ENCODE data around the gene PRR15. TPM values are rescaled to one million over a fixed set of nuclear protein-coding genes. Genes with fewer than 3 reads are reported as not detected.

PRR15 gene
- total and polyA plus RNA-seq, 2 of the 8 experiments (the other 6 are each of a cell fraction or from before 2014, with no cell fraction given), result 4.9 to 7.9 TPM

DNA sequence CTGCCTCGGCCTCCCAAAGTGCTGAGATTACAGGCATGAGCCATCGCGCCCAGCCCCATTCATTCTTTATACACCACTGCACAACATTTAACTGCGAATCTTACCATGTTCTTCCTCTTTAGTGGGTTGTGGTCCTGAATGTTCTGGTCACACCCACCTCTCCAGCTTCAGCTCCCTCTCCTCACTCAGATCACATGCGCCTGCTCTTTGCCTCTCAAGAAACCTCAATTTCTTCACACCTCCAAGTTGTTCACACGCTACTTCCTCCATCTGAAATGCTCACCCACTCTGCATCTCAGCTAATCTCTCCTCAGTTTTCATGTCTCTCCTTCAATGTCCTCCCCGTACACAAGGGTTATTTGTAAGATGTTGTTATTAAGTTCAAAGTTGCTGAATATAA is 2.4 kb upstream of the PRR15 start:
- H2BK15ac ChIP-seq (ENCODE audit: low read length), result no peak overlapping the region
- H3K27me3 ChIP-seq (replicated peaks in 1 of 4; ENCODE audit: control insufficient read depth in 3 of 4, extremely low read depth in 1 of 4, insufficient read depth in 3 of 4, low read length in 3 of 4), result peaks cover 0 to 23% (median 23%) of the 10 kb centered on the region in 4 experiments; a peak in 6 of 7 replicates
- no peaks in the 10 kb centered on the region for H3K9me3 ChIP-seq (ENCODE audit: insufficient read depth in 2 of 2, low read depth in 1 of 2, low read length in 1 of 2)
- FAIRE-seq (no peak), DNase-seq (ENCODE audit: low read depth in 1 of 2, low spot score in 2 of 2) (no peak)
- H2BK5ac ChIP-seq (ENCODE audit: low read depth, low read length), result no peak overlapping the region
- H3K23ac ChIP-seq (ENCODE audit: insufficient read length), result no peak overlapping the region
- ChIA-PET CTCF (ENCODE audit: partially characterized antibody) (no interaction called here), POLR2A (ENCODE audit: partially characterized antibody) (interaction anchor here (1.2 kb wide), 1 partner anchor 9 kb away, joined by 4 read pairs; no protein-coding TSS in a partner anchor)
- H3K36me3 ChIP-seq (ENCODE audit: control insufficient read depth in 2 of 4, insufficient read depth in 4 of 4, low read length in 3 of 4), result no peaks in the 10 kb centered on the region
- H3K9ac ChIP-seq (replicated peaks in 1 of 4; ENCODE audit: extremely low read depth in 1 of 4, low read depth in 3 of 4, low read length in 3 of 4), result no peak overlapping the region
- H3K56ac ChIP-seq (replicated peaks; ENCODE audit: insufficient read length, low read depth, low read length), result no peak overlapping the region
- no peak overlapping the region for H2BK20ac ChIP-seq (ENCODE audit: low read length)
- H3K18ac ChIP-seq (ENCODE audit: extremely low read depth, low read length), result no peak overlapping the region
- H2AFZ ChIP-seq (ENCODE audit: low read length), result no peak overlapping the region
- H4K5ac ChIP-seq (ENCODE audit: insufficient read length, low read depth, low read length), result no peak overlapping the region
- no peaks in the 10 kb centered on the region for H3K79me2 ChIP-seq (ENCODE audit: control insufficient read depth in 1 of 2, insufficient read depth in 2 of 2, low read length in 2 of 2)
- no peak overlapping the region for H2AK5ac ChIP-seq (ENCODE audit: low read depth, low read length)
- no peaks in the 10 kb centered on the region for H3K79me1 ChIP-seq (ENCODE audit: low read depth, low read length)
- no peak overlapping the region; the same call in 1 of the 2 replicates for H2BK12ac ChIP-seq (ENCODE audit: low read depth, low read length)
- H2BK120ac ChIP-seq (replicated peaks; ENCODE audit: low read depth, low read length), result no peak overlapping the region
- H3K23me2 ChIP-seq (ENCODE audit: low read depth, low read length), result peaks cover 22% of the 10 kb centered on the region
- no peak overlapping the region for H4K91ac ChIP-seq (replicated peaks; ENCODE audit: insufficient read length, low read length)
- no peak overlapping the region for H3K4me2 ChIP-seq (ENCODE audit: insufficient read depth in 1 of 2, low read depth in 2 of 2, low read length in 2 of 2)
- WGBS, 2 experiments (ENCODE audit: extremely low coverage in 1 of 2, insufficient coverage in 1 of 2, insufficient read length in 1 of 2, insufficient replicate concordance in 2 of 2, low coverage in 1 of 2, low lambda C conversion rate in 2 of 2, missing lambda C conversion rate in 1 of 2), result 83% methylated on average over 7 of the region's 7 CpGs; no CpG with 5 or more reads in 1 of the 2 experiments
- H3K27ac ChIP-seq (ENCODE audit: low read depth, low read length), result no peak overlapping the region
- no peak overlapping the region for H4K8ac ChIP-seq (ENCODE audit: extremely low read depth, insufficient read depth, low read length)
- no peaks in the 10 kb centered on the region for H4K20me1 ChIP-seq (replicated peaks in 1 of 2; ENCODE audit: control insufficient read depth in 1 of 2, insufficient read depth in 2 of 2, low read length in 2 of 2)
- no peak overlapping the region for H3K4ac ChIP-seq (replicated peaks; ENCODE audit: insufficient read length, low read depth, low read length)
- H3K14ac ChIP-seq (ENCODE audit: insufficient read length), result no peak overlapping the region
- peaks cover 6 to 27% (median 17%) of the 10 kb centered on the region in 4 experiments for H3K4me1 ChIP-seq (replicated peaks in 1 of 4; ENCODE audit: control insufficient read depth in 3 of 4, insufficient read depth in 4 of 4, low read length in 3 of 4)
- H3K4me3 ChIP-seq (ENCODE audit: extremely low read depth in 1 of 4, insufficient read depth in 2 of 4, low read depth in 3 of 4, low read length in 4 of 4), result no peak overlapping the region
- no peak for TF ChIP-seq NRF1 (IDR thresholded peaks at IDR 0.05; ENCODE audit: low read depth, low read length)
- no peak for TF ChIP-seq POLR2AphosphoS5 (IDR thresholded peaks at IDR 0.05; ENCODE audit: low read depth, low read length)
- TF ChIP-seq TEAD4 (IDR thresholded peaks at IDR 0.05; ENCODE audit: low read depth, low read length), result no peak
- no peak for TF ChIP-seq PHF8 (conservative IDR thresholded peaks at IDR 0.05; ENCODE audit: low read depth, low read length)
- no peak for TF ChIP-seq CTBP2 (IDR thresholded peaks at IDR 0.05; ENCODE audit: borderline replicate concordance, insufficient read depth, insufficient read length, low read length)
- no peak for TF ChIP-seq GTF2F1 (IDR thresholded peaks at IDR 0.05; ENCODE audit: borderline replicate concordance, low read depth, low read length)
- no peak for TF ChIP-seq JUND (IDR thresholded peaks at IDR 0.05; ENCODE audit: low read length)

All from H1 (cell line).